ENCODE measurements around the gene HNF4A. TPM values are rescaled to one million over a fixed set of nuclear protein-coding genes. Genes with fewer than 3 reads are reported as not detected.

HNF4A gene
- total and polyA plus RNA-seq, 2 donors (not counting 1 experiment from before 2014, with no cell fraction given): not detected

DNA sequence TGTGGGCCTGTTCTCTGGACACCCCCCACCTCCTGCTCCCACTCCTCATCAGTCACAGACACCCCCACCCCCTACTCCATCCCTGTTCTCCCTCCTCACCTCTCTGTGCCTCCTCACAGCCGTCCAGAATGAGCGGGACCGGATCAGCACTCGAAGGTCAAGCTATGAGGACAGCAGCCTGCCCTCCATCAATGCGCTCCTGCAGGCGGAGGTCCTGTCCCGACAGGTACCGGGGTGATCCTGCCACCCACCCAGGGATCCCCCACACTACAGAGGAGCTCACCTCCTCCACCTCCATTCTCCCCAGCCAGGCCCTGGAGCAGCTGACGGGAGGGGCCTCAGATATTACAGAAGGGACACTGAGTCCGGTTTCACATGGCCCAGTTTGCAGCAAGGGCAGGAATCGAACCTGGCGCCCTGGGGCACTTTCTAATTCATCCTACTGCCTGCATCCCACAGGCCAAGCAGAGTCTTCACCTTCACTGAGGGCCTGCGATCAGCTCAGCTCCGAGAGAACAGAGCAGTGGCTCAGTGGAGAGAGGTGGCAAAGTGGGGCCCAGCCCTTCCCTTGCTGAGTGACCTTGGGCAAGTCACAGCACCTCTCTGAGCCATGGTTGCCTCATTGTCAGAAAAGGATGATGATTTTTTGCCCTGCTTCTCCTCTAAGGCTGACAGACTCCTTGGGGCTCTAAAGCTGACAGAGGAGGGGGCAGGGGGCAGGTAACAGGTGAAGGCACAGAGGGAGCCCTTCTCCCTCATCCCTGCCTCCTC, 58.3 kb downstream of the HNF4A start:
- H4K20me1 ChIP-seq (ENCODE audit: control insufficient read depth, insufficient read depth, low read length, poor library complexity, severe bottlenecking): no peaks in the 10 kb centered on the region
- H3K4me1 ChIP-seq (ENCODE audit: control insufficient read depth in 2 of 2, insufficient read depth in 2 of 2, low read length in 2 of 2): no peaks in the 10 kb centered on the region
- H3K4me2 ChIP-seq (replicated peaks; ENCODE audit: low read depth, low read length, poor library complexity, severe bottlenecking): no peak overlapping the region
- DNase-seq (no peak), ATAC-seq (ENCODE audit: low read depth) (no peak)
- H3K79me2 ChIP-seq (ENCODE audit: control insufficient read depth, insufficient read depth, low read length): no peaks in the 10 kb centered on the region
- no peak overlapping the region for H3K9ac ChIP-seq (ENCODE audit: low read length)
- H3K27me3 ChIP-seq (replicated peaks in 1 of 4; ENCODE audit: control extremely low read depth in 1 of 4, control insufficient read depth in 3 of 4, insufficient read depth in 4 of 4, low read length in 3 of 4): peaks cover 0 to 14% (median 0%) of the 10 kb centered on the region in 4 experiments
- H2AFZ ChIP-seq (ENCODE audit: insufficient read depth, low read depth, low read length, poor library complexity, severe bottlenecking): no peak overlapping the region
- no peaks in the 10 kb centered on the region for H3K9me3 ChIP-seq (ENCODE audit: control extremely low read depth in 1 of 3, control insufficient read depth in 2 of 3, insufficient read depth in 1 of 3, low read length in 2 of 3)
- Mint-ChIP-seq H3K27me3 (peaks cover 16% of the 10 kb centered on the region), H3K9me3 (ENCODE audit: insufficient read depth) (no peaks in the 10 kb centered on the region), H3K4me3 (no peak overlapping the region), H3K4me1 (no peaks in the 10 kb centered on the region), H3K27ac (no peak overlapping the region)
- WGBS (ENCODE audit: insufficient coverage): 95% methylated on average over 13 of the region's 14 CpGs
- ChIA-PET POLR2A (no interaction called here), CTCF (interaction anchor here (0.7 to 1.1 kb wide), 2 partner anchors 29 to 195 kb away, joined by 3 read pairs; no protein-coding TSS in a partner anchor)
- no peak overlapping the region for H3K4me3 ChIP-seq (ENCODE audit: control extremely low read depth in 1 of 5, extremely low read depth in 1 of 5, insufficient read depth in 1 of 5, low read depth in 2 of 5, low read length in 4 of 5)
- no peak overlapping the region for H3K27ac ChIP-seq (ENCODE audit: low read length in 2 of 2)
- intact Hi-C loops (cut with micrococcal nuclease): no loop called here
- H3K36me3 ChIP-seq (replicated peaks in 1 of 2; ENCODE audit: control extremely low read depth in 1 of 2, control insufficient read depth in 1 of 2, extremely low read depth in 1 of 2, insufficient read depth in 2 of 2, low read length in 1 of 2): no peaks in the 10 kb centered on the region
- TF ChIP-seq, protein P1, sequence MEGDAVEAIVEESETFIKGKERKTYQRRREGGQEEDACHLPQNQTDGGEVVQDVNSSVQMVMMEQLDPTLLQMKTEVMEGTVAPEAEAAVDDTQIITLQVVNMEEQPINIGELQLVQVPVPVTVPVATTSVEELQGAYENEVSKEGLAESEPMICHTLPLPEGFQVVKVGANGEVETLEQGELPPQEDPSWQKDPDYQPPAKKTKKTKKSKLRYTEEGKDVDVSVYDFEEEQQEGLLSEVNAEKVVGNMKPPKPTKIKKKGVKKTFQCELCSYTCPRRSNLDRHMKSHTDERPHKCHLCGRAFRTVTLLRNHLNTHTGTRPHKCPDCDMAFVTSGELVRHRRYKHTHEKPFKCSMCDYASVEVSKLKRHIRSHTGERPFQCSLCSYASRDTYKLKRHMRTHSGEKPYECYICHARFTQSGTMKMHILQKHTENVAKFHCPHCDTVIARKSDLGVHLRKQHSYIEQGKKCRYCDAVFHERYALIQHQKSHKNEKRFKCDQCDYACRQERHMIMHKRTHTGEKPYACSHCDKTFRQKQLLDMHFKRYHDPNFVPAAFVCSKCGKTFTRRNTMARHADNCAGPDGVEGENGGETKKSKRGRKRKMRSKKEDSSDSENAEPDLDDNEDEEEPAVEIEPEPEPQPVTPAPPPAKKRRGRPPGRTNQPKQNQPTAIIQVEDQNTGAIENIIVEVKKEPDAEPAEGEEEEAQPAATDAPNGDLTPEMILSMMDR (IDR thresholded peaks at IDR 0.05): no peak
- no peak for TF ChIP-seq EZH2 (IDR thresholded peaks at IDR 0.05; ENCODE audit: borderline replicate concordance, insufficient read depth, low read depth, low read length, poor library complexity, severe bottlenecking)

DNA sequence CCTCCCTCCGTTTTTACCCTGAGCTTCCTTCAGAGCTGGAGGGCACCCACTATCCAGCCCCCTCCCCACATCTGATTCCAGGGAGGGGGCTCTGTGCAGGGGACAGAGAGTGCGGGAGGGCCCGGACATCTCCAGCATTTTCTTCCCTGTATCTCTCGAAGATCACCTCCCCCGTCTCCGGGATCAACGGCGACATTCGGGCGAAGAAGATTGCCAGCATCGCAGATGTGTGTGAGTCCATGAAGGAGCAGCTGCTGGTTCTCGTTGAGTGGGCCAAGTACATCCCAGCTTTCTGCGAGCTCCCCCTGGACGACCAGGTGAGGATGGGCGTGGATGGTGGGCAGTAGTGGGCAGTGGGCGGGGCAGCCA, 58.8 kb downstream of the HNF4A start:
- CTCF ChIA-PET: interaction anchor here (0.7 to 1.1 kb wide), 2 partner anchors 30 to 196 kb away, joined by 3 read pairs; no protein-coding TSS in a partner anchor
- intact Hi-C loops (cut with micrococcal nuclease): no loop called here
- Histone ChIP-seq H3K36me3 (replicated peaks in 1 of 2; ENCODE audit: control extremely low read depth in 1 of 2, control insufficient read depth in 1 of 2, extremely low read depth in 1 of 2, insufficient read depth in 2 of 2, low read length in 1 of 2) (no peaks in the 10 kb centered on the region), H3K9me3 (ENCODE audit: control extremely low read depth in 1 of 3, control insufficient read depth in 2 of 3, insufficient read depth in 1 of 3, low read length in 2 of 3) (no peaks in the 10 kb centered on the region), H3K27ac (ENCODE audit: low read length in 2 of 2) (no peak overlapping the region), H3K79me2 (ENCODE audit: control insufficient read depth, insufficient read depth, low read length) (no peaks in the 10 kb centered on the region), H2AFZ (ENCODE audit: insufficient read depth, low read depth, low read length, poor library complexity, severe bottlenecking) (no peak overlapping the region), H3K9ac (ENCODE audit: low read length) (no peak overlapping the region), H3K4me2 (replicated peaks; ENCODE audit: low read depth, low read length, poor library complexity, severe bottlenecking) (no peak overlapping the region), H3K4me1 (ENCODE audit: control insufficient read depth in 2 of 2, insufficient read depth in 2 of 2, low read length in 2 of 2) (no peaks in the 10 kb centered on the region), H3K4me3 (ENCODE audit: control extremely low read depth in 1 of 5, extremely low read depth in 1 of 5, insufficient read depth in 1 of 5, low read depth in 2 of 5, low read length in 4 of 5) (no peak overlapping the region), H4K20me1 (ENCODE audit: control insufficient read depth, insufficient read depth, low read length, poor library complexity, severe bottlenecking) (no peaks in the 10 kb centered on the region), H3K27me3 (replicated peaks in 1 of 4; ENCODE audit: control extremely low read depth in 1 of 4, control insufficient read depth in 3 of 4, insufficient read depth in 4 of 4, low read length in 3 of 4) (peaks cover 0 to 12% (median 0%) of the 10 kb centered on the region in 4 experiments)
- no peak for TF ChIP-seq EZH2 (IDR thresholded peaks at IDR 0.05; ENCODE audit: borderline replicate concordance, insufficient read depth, low read depth, low read length, poor library complexity, severe bottlenecking)
- TF ChIP-seq, protein P1 (IDR thresholded peaks at IDR 0.05): no peak
- no peak for ATAC-seq (ENCODE audit: low read depth)
- no peak for DNase-seq
- Mint-ChIP-seq H3K4me3 (no peak overlapping the region), H3K9me3 (ENCODE audit: insufficient read depth) (no peaks in the 10 kb centered on the region), H3K27ac (no peak overlapping the region), H3K27me3 (peaks cover 16% of the 10 kb centered on the region), H3K4me1 (no peaks in the 10 kb centered on the region)
- POLR2A ChIA-PET: no interaction called here
- 93% methylated on average over 12 of the region's 16 CpGs for whole genome bisulfite sequencing (ENCODE audit: insufficient coverage)

Data from B cell (primary cell).